ENCODE measurements around the gene KLK3. TPM values are rescaled to one million over a fixed set of nuclear protein-coding genes. Genes with fewer than 3 reads are reported as not detected.
A peak's percentile ranks its signal among the peaks of the same experiment; 100 is the strongest.

KLK3 gene
- total RNA-seq, 3 donors from 2014 or later (not counting 1 experiment from before 2014, with no cell fraction given), result not detected

GRCh38 chr19:50902640-50903039 is 47.9 kb downstream of the KLK3 start:
- H3K27me3 Mint-ChIP-seq (ENCODE audit: low read depth in 2 of 2), result peaks cover 16 to 17% of the 10 kb centered on the region in 2 donors
- no peaks in the 10 kb centered on the region for H3K9me3 Mint-ChIP-seq
- H3K4me1 Mint-ChIP-seq, result no peaks in the 10 kb centered on the region
- Histone ChIP-seq H3K4me3 (ENCODE audit: low read length) (no peak overlapping the region), H3K9me3 (ENCODE audit: control insufficient read depth, insufficient read depth, low read length) (no peaks in the 10 kb centered on the region), H3K27ac (ENCODE audit: low read length) (no peak overlapping the region), H3K4me1 (ENCODE audit: control insufficient read depth, insufficient read depth, low read length) (no peaks in the 10 kb centered on the region), H3K36me3 (ENCODE audit: control insufficient read depth, insufficient read depth, low read length) (no peaks in the 10 kb centered on the region), H3K27me3 (ENCODE audit: control insufficient read depth, insufficient read depth, low read length) (no peaks in the 10 kb centered on the region)
- ATAC-seq (no peak), DNase-seq (no peak)
- no peaks in the 10 kb centered on the region for H3K36me3 Mint-ChIP-seq
- intact Hi-C loops (cut with micrococcal nuclease), result no loop called here
- no peak for TF ChIP-seq CTCF (IDR thresholded peaks at IDR 0.05)
- WGBS (ENCODE audit: insufficient coverage), result 68% methylated on average over 3 of the region's 4 CpGs
- H3K4me3 Mint-ChIP-seq, result no peak overlapping the region
- no peak overlapping the region for H3K27ac Mint-ChIP-seq

DNA sequence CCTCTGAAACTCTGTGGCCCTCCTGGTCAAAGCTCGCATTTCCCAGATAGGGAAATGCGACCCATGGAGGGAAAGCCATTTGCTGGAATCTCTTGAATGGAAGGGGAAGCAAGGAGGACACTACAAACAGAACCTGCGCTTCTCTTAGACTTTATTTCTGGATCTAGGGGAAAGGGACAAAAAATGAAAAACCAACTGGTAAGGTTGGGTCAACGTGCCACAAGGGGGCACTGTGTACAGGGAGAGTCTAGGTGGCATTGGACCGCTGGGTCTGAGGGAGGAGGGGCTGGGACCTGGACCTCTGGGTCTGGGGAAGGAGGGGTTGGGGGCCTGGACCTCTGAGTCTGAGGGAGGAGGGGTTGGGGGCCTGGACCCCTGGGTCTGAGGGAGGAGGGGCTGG is 51.5 kb downstream of the KLK3 start:
- peak; percentile 38 to 53 (median 42) for ATAC-seq
- H3K4me1 ChIP-seq (ENCODE audit: control insufficient read depth, insufficient read depth, low read length), result peaks cover 9% of the 10 kb centered on the region
- Mint-ChIP-seq H3K27me3 (ENCODE audit: low read depth in 2 of 2) (peaks cover 39 to 43% of the 10 kb centered on the region in 2 donors), H3K9me3 (no peaks in the 10 kb centered on the region), H3K27ac (no peak overlapping the region), H3K4me3 (no peak overlapping the region), H3K4me1 (peaks cover 0 to 10% of the 10 kb centered on the region in 2 donors), H3K36me3 (no peaks in the 10 kb centered on the region)
- H3K36me3 ChIP-seq (ENCODE audit: control insufficient read depth, insufficient read depth, low read length), result no peaks in the 10 kb centered on the region
- peaks cover 15% of the 10 kb centered on the region for H3K27me3 ChIP-seq (ENCODE audit: control insufficient read depth, insufficient read depth, low read length)
- WGBS (ENCODE audit: insufficient coverage), result 18% methylated on average over 5 of the region's 5 CpGs
- intact Hi-C loops (cut with micrococcal nuclease), result loop anchor here (2.0 kb wide), 1 partner anchor 17 kb away; no protein-coding TSS in a partner anchor
- peak; percentile 33 for TF ChIP-seq CTCF (IDR thresholded peaks at IDR 0.05)
- H3K4me3 ChIP-seq (ENCODE audit: low read length), result no peak overlapping the region
- H3K9me3 ChIP-seq (ENCODE audit: control insufficient read depth, insufficient read depth, low read length), result no peaks in the 10 kb centered on the region
- DNase-seq, result peak in 1 of 2 donors; percentile 55
- no peak overlapping the region for H3K27ac ChIP-seq (ENCODE audit: low read length)

DNA sequence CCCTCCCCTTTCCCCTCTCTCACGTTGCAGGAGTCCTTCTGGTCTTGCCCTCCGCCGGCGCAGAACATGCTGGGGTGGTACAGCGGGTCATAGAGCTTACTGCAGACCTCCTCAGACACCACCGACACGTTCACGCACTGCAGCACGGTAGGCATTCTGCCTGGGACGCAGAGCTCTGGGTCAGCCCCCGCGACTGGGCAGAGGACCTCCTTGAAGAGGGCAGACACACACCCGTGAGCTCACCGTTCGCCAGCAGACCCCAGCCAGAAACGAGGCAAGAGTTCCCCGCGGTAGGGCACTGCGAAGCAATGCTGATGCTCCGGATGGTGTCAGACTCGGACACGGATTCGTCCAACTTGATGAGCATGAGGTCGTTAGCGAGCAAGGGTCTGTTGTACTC is 53.6 kb downstream of the KLK3 start:
- Mint-ChIP-seq H3K9me3 (no peaks in the 10 kb centered on the region), H3K27me3 (ENCODE audit: low read depth in 2 of 2) (peaks cover 48 to 49% of the 10 kb centered on the region in 2 donors), H3K27ac (no peak overlapping the region), H3K36me3 (no peaks in the 10 kb centered on the region), H3K4me1 (peaks cover 0 to 10% of the 10 kb centered on the region in 2 donors), H3K4me3 (no peak overlapping the region)
- Histone ChIP-seq H3K4me1 (ENCODE audit: control insufficient read depth, insufficient read depth, low read length) (peaks cover 9% of the 10 kb centered on the region), H3K4me3 (ENCODE audit: low read length) (no peak overlapping the region), H3K9me3 (ENCODE audit: control insufficient read depth, insufficient read depth, low read length) (no peaks in the 10 kb centered on the region), H3K27ac (ENCODE audit: low read length) (no peak overlapping the region), H3K36me3 (ENCODE audit: control insufficient read depth, insufficient read depth, low read length) (no peaks in the 10 kb centered on the region), H3K27me3 (ENCODE audit: control insufficient read depth, insufficient read depth, low read length) (peaks cover 20% of the 10 kb centered on the region)
- intact Hi-C loops (cut with micrococcal nuclease), result no loop called here
- ATAC-seq (no peak), DNase-seq (no peak)
- 72% methylated on average over 25 of the region's 25 CpGs for WGBS (ENCODE audit: insufficient coverage)
- no peak for TF ChIP-seq CTCF (IDR thresholded peaks at IDR 0.05)

Measured in natural killer cell (primary cell).